GM23338 (cell line): ENCODE measurements around the gene MEFV. TPM values are rescaled to one million over a fixed set of nuclear protein-coding genes. Genes with fewer than 3 reads are reported as not detected.

ENCODE experiments used
- CTCF ChIP-seq, 2 experiments: fragments of 200-600 bp in 1 of 2; sonication (generic) in 1 of 2; conservative IDR thresholded peaks; 2 replicates each; pipeline versions ENCODE4 v1.5.1 to v1.6.1; 2016 to 2017; ENCODE audit warnings: antibody characterized with exemption in 2 of 2, low read depth in 2 of 2, mild to moderate bottlenecking in 2 of 2, moderate library complexity in 1 of 2
- EZH2phosphoT487 ChIP-seq: fragments of 200-600 bp; sonication (generic); IDR thresholded peaks from one replicate; pipeline ENCODE4 v1.8.1; 2018; ENCODE audit warnings: antibody characterized with exemption; ENCODE audit not compliant: unreplicated experiment
- NANOG ChIP-seq: IDR thresholded peaks from 2 replicates; pipeline ENCODE4 v1.6.1; 2016; ENCODE audit warnings: antibody characterized with exemption, borderline replicate concordance
- REST ChIP-seq: IDR thresholded peaks from one replicate; pipeline ENCODE4 v1.6.1; 2018; ENCODE audit warnings: antibody characterized with exemption; ENCODE audit not compliant: unreplicated experiment
- ZNF462 ChIP-seq: fragments of 250-450 bp; sonication (Bioruptor Pico); IDR thresholded peaks from 2 replicates; pipeline ENCODE4 v1.5.0; 2020; ENCODE audit warnings: mild to moderate bottlenecking, moderate library complexity
- polyA plus RNA-seq: library from polyadenylated mRNA; unstranded; fragments of >200 nt; fragmentation: Nextera tagmentation; extraction: Ambion mirVana; gene quantifications from 2 replicates; pipeline ENCODE4 v1.2.1, GENCODE V29; 2016
- total RNA-seq: library from RNA; depleted of rRNA; stranded (reverse); fragments of >200 nt; shearing (Covaris generic); gene quantifications from 2 replicates; pipeline ENCODE4 v1.2.3, GENCODE V29; 2014

MEFV gene
- total and polyA plus RNA-seq, 2 experiments from 2014 or later: 0.07 TPM; not detected in 1

GRCh38 chr16:3235856-3236669 lies 20.4 kb downstream of the MEFV start (continued):
- no peak for TF ChIP-seq ZNF462 (CRISPR knock-in tag)
- no peak for TF ChIP-seq NANOG
- no peak for TF ChIP-seq CTCF (conservative IDR thresholded peaks at IDR 0.05; ENCODE audit: low read depth in 2 of 2)
- no peak for TF ChIP-seq EZH2phosphoT487
- TF ChIP-seq REST: no peak
